Activated CD8-positive, alpha-beta memory T cell treated with anti-CD3 and anti-CD28 coated beads, Interleukin-2, amount 50 U/mL, for 24 hours (primary cell): ENCODE measurements around the gene DRGX.

Experiments used
- DNase-seq: peaks from one replicate; pipeline ENCODE4 v3.0.0-alpha.2; 2020; ENCODE audit errors: extremely low read depth

DRGX gene

DNA sequence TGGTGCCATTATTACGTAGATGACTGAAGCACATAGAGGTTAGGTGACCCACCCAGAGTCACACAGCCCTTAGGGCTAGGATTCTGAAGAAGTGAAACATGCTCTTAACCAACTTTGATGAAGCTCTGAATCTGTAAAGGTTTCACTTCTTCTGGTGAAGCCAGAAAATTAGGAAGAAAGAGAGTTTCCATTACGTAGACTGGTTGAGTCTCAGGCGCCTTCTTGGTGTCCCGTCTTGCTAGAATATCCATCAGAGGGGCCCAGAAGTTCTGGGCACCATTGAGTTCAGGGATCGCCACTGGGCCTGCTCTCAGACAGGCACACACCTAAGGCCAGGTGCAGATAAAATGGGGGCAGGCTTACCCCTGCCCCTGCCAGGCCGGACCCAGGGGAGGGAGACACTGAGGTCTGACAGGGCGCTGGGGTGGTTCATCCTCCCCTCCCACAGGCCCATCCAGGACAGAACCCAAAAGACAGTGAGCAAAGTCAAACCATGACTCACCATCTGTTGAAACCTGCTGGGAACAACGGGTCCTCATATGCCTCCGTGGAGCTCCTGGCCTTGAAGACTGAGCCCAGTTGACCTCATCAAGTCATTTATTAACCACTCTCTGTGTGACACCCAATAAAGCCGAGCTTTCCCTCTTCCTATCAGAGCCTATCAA lies 33.2 kb downstream of the DRGX start:
- no peak for DNase-seq

GRCh38 chr10:49361735-49362568 lies 33.9 kb downstream of the DRGX start:
- DNase-seq: no peak

- DNase-seq: no peak
These were observed 34.7 kb downstream of the DRGX start for GRCh38 chr10:49361178-49361554.

DNA sequence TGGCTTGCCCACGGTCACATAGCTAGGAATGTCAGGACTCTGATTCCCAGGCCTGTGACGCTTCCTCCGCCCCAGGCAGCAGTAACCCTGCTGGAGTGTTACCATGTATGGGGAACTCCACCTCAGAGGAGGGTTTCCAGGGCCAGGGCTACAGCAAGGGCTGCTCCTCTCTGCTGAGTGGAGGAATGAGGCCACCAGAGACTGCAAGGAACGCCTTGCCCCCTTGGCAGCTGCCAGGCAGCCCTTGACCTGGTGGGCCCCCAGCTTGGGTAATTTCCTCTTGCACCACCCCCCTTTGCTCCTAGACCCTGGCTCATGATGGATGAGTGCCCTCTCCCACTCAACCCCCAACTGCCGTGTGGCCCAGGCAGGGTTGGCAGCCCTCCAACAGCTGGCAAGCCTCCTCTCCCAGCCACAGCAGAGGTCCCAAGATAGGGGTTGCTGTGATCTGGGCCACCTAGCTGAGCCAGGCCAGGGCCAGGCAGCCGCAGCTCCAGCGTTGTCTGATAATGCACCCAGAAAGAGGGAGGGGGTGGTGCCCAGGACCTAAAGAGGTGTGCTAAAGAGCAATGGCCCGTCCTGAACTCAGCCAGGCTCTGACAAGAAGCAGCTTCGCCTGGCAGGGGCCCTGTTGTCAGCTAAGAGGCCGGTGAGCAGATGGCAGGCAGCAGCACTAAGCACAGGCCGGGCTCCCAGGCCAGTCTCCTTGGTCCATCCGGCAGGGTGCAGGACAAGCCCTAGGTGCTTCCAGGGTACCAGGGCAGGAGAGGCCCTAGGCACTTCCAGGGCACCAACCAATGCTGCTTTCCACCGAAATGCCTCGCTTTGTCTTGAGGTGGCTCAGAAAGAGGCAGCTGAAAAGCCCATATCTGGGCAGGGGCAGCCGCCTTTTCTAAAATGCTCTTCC lies 35.4 kb downstream of the DRGX start:
- DNase-seq: no peak

GRCh38 chr10:49359349-49360270 lies 36.3 kb downstream of the DRGX start:
- DNase-seq: no peak

- no peak for DNase-seq
These were observed 38.0 kb downstream of the DRGX start for GRCh38 chr10:49357910-49358309.

DNA sequence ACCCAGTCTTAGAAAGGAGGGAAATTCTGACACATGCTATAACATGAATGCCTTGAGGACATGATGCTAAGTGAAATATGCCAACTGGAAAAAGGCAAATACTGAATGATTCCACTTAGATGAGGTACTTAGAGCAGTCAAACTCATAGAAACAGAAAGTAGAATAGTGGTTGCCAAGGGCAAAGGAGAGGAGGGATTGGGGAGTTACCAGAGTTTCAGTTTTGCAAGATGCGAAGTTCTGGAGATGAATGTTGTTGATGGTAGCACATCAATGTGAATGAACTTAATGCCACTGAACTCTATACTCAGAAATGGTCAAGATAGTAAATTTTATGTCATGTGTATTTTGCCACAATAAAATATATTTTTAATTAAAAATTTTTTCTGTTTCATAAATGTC lies 38.9 kb downstream of the DRGX start:
- no peak for DNase-seq

DNA sequence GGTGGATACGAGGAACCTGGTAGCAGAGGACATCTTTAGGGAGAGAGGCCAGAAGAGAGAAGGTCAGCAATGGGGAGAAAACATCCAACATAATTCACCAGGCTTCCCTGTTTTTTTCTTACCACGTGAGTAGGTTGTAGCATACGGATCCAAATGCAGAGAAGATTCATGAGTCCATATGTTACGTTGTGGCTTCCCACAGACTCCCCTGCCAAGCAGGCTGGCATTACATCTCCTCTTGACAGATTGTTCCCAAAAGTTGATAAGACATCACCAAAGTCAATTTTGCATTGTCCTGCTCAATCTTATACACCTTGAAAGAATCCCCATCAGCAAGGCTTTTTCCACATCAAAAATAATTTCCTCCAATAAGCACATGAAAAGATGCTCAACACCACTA lies 39.7 kb downstream of the DRGX start:
- no peak for DNase-seq

DNA sequence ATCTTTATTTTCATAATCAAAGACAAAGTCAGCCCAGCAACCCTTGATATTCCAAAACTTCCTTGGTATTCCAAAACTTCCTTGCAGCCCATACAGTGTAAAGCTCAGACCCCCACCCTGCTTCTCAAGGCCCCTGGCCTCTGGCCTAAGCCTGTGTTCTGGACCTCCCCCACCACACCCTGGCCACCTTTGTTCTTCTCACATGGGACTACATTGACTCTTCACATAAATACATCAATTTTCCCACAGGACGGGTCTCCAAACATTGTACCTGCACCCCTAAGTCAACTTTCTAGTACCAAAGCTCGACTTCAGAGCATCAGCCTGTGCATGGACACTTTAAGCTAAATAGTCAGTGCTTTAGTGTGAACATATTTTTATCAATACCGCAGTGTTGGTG lies 40.7 kb downstream of the DRGX start:
- DNase-seq: no peak

DNA sequence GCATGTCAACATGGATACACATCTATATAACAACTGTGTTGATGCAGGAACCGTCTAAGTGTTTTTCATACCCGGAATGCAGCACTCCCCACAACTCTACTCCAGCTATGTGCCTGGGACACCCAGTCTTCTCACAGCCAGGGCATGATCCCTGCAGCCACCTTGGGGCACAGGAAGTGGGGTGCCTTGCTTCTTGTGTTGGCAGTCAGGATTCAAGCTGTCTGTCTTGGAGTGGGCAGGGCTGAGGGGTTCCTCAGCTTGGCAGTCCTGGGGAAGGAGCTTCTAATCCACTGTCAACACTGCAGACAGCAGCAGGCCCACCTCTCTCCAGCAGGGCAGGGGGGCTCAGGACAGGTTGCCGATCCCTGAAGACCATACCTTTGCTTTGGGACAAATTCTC lies 41.3 kb downstream of the DRGX start:
- DNase-seq: no peak

- DNase-seq: no peak
These were observed 41.9 kb downstream of the DRGX start for GRCh38 chr10:49353895-49354566.

GRCh38 chr10:49353026-49353894 lies 42.6 kb downstream of the DRGX start:
- no peak for DNase-seq

DNA sequence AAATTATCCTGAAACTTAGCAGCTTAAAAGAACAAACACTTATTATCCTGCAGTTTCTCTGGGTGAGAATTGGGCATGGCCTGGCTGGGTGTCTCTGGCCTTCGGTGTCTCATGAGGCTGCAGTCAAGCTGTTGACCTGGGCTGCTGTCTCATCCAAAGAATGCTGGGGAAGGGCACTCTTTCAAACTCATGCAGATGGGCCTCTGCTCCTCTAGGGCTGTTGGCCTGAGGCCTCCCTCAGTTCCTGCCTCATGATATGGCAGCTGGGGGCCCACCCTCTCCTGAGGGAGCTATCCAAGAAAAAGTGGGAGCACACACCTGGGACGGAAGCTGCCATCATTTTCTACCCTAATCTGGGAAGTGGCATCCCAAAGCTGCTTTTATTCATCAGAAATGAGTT lies 43.6 kb downstream of the DRGX start:
- no peak for DNase-seq

- DNase-seq: no peak
These were observed 44.2 kb downstream of the DRGX start for GRCh38 chr10:49351669-49352068.

DNA sequence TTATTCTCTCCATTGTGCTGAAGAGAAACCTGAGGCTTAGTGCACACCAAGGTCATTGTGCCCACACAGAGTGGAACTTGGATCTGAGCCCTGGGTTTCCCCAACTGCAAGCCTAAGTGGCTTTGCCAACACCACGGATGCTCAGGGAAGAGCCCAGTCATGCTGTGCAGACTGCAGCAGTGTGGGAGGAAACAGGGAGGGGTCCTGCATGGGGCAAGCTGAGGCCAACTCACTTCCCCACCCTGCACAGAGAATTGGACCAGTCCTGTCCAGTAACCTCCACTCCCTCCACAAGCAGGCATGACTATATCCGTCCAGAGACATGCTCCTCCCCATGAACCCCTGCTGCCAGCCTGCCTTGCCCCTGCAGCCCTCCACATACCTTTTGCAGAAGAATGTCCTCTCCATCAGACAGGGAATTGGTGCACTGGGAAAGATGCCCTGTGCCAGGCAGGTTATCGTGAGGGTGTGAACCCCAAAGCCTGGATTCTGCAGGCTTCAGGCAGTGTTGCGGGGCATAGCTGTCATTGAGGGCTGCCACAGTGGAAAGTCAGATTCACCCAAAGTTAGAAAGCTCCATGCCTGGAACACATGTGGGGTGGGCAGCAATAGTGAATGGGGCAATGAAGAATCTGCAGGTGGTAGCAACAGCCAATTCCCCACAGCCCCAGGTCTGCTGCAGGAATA lies 44.9 kb downstream of the DRGX start:
- DNase-seq: no peak

DNA sequence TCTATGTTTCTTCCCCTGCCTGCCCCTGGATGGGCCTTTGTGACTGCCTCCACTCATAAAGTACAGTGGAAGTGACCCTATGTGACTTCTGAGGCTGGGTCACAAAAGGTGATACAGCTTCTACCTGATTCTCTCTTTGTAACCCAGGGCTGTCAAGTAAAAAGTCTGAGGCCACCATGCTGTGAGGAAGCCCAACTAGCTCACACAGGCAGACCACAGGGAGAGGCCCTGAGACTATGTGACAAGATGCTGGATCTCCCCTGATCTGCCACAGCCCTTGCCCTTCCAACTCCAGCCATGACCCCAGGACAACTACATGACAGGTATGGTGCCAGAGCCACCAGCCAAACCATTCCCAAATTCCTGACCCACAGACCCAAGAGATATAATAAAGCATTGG lies 45.8 kb downstream of the DRGX start:
- no peak for DNase-seq

DNA sequence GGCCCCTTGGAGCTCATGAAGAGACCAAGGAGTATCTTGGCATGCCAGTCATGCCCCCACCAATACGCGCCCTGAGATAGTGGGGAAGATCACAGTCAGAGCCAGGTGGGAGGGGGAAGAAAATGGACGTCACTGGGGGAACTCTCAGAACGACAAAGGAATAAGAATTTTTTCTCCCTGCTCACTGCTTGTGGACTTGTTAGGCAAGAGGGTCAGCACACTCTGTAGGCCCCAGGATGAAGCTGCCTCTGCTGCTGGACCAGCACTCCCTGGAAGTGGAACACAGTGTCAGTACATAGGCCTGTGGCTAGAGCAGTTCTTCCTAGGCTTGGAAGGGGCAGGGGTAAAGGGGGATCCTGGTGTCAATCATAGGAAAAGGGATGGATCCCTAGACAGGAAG lies 46.5 kb downstream of the DRGX start:
- DNase-seq: no peak

GRCh38 chr10:49348593-49348992 lies 47.3 kb downstream of the DRGX start:
- no peak for DNase-seq

DNA sequence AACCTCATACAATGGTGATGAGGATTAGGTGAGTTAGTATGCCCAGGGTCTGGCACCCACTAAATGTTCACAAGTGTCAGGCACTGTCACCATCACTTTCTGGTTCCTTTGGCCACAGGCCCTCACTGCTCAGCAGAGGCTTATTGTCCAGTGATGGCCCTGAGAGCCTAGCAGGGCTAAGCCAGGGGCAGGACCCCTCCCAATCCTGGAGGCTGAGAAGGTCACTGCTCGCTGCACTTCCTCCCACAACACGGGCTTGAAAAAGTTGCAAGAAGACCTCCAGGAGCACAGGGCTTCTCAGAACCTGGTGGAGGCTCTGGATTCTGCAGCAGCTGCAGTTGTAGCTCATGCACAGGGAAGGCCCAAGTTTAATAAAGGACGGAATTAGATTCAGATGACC lies 48.1 kb downstream of the DRGX start:
- DNase-seq: no peak
